ENCODE data around the gene JAZF1.

JAZF1 gene

DNA sequence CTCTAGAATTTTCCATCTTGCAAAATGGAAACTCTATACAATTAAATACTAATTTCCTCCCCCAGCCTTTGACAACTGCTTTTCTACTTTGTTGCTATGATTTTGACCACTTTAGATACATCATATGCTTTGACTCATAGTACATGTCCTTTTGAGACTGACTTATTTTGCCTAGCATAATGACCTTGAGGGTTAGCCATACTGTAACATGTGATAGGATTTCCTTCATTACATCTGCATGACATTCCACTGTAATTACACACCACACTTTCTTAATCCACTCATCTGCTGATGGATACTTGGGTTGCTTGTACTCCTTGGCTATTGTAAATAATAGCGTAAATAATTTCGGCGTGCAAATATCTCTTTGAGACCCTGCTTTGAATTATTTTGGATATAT is 127.7 kb downstream of the JAZF1 start:
- DNase-seq (ENCODE audit: low spot score in 2 of 2) (no peak), ATAC-seq (peak; percentile 47)
- Mint-ChIP-seq H3K27ac (no peak overlapping the region), H3K9me3 (no peaks in the 10 kb centered on the region), H3K36me3 (no peaks in the 10 kb centered on the region), H3K4me1 (peaks cover 13% of the 10 kb centered on the region), H3K4me3 (no peak overlapping the region)

DNA sequence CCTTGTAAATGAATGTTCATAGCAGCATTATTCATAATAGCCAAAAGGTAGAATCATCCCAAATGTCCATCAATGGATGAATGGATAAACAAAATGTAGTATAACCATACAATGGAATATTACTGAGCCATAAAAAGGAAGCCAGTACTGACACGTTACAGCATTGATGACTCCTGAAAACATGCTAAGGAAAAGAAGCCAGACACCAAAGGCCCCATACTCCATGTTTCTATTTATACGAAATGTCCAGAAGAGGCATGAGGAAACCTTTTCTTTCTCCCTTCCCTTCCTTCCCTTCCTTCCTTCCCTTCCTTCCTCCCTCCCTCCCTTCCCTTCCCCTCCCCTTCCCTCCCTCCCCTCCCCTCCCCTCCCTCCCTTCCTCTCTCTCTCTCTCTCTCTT is 131.9 kb downstream of the JAZF1 start:
- no peaks in the 10 kb centered on the region for H3K36me3 Mint-ChIP-seq
- H3K9me3 Mint-ChIP-seq = no peaks in the 10 kb centered on the region
- no peak overlapping the region for H3K4me3 Mint-ChIP-seq
- no peak overlapping the region for H3K27ac Mint-ChIP-seq
- DNase-seq (ENCODE audit: low spot score in 2 of 2) (no peak), ATAC-seq (no peak)
- no peaks in the 10 kb centered on the region for H3K4me1 Mint-ChIP-seq

DNA sequence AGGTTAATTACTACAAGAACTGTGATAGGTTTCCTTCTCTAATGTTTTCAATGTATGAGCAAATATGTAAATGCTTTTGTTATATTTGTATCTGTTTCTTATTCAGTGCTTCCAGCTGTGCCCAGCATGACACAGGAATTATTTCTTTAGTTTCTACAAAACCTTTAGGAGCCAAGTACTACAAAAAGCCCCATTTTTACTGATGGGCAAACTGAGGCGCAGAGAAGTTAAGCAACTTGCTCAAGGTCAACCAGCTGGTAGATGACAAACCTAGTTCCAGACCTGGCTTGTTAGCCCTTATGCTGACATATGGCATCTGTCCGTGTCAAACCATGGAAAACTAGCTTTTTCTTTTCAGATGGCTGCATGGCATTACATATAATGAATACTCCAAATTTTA is 134.6 kb downstream of the JAZF1 start:
- H3K4me1 Mint-ChIP-seq = peaks cover 21% of the 10 kb centered on the region
- peaks cover 4% of the 10 kb centered on the region for H3K9me3 Mint-ChIP-seq

DNA sequence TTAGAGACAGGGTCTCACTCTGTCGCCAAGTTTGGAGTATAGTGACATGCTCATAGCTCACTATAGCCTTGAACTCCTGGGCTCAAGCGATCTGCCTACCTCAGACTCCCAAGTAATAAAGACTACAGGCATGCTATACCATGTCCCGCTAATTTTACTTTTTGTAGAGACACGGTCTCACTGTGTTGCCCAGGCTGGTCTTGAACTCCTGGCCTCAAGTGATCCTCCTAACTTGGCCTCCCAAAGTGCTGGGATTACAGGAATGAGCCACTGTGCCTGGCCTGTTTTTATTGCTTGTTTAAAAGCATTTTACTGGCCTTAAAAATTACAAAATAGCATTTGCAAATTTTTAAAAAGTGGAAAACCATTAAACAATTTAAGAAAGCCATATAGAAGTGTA is 135.0 kb downstream of the JAZF1 start:
- no peak overlapping the region for H3K27ac Mint-ChIP-seq
- peaks cover 6% of the 10 kb centered on the region for H3K36me3 Mint-ChIP-seq
- ATAC-seq = no peak
- no peak overlapping the region for H3K4me3 Mint-ChIP-seq
- H3K9me3 Mint-ChIP-seq = peaks cover 4% of the 10 kb centered on the region
- no peak for DNase-seq (ENCODE audit: low spot score in 2 of 2)
- peaks cover 25% of the 10 kb centered on the region for H3K4me1 Mint-ChIP-seq

More for the DNA sequence above, 134.6 kb downstream of the JAZF1 start:
- no peak for ATAC-seq
- H3K36me3 Mint-ChIP-seq = peaks cover 6% of the 10 kb centered on the region
- H3K27ac Mint-ChIP-seq = no peak overlapping the region
- DNase-seq (ENCODE audit: low spot score in 2 of 2) = no peak
- H3K4me3 Mint-ChIP-seq = no peak overlapping the region

DNA sequence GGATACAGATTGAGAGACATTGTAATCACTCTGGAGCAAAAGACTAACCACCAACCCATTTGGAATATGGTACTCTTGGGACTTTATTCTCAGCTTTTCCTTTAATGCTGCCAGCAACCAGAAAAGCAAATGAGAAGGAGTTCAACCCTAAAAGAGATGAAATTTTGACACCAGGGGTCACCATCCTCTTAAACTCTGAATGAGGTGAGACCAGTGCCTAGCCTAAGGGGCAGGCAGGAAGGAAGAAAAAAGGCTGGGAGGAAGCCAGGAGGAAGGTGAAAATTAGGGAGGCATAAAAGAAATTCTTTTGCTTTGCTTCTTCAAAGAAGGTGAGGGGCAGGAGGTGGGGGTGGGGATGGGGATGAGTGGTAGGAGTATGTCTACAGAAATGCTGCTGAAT is 135.8 kb downstream of the JAZF1 start:
- H3K4me1 Mint-ChIP-seq = peaks cover 33% of the 10 kb centered on the region
- H3K36me3 Mint-ChIP-seq = peaks cover 6% of the 10 kb centered on the region
- no peak overlapping the region for H3K27ac Mint-ChIP-seq
- H3K9me3 Mint-ChIP-seq = peaks cover 4% of the 10 kb centered on the region
- H3K4me3 Mint-ChIP-seq = no peak overlapping the region
- DNase-seq (ENCODE audit: low spot score in 2 of 2) = no peak
- ATAC-seq = no peak

DNA sequence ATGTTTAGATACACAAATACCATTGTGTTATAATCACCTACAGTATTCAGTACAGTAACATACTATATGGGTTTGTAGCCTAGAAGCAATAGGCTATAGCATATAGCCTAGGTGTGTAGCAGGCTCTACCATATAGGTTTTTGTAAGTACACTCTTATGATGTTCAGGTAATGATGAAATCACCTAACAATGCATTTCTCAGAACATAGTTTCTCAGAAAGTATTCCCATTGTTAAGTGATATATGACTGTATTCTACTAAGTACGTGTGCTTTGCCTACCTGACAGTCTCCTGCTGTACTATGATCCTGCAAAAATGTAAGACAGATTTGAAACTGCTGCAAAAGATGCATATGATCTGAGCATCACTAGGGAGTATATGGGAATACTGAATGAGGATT is 137.9 kb downstream of the JAZF1 start:
- Mint-ChIP-seq H3K36me3 (peaks cover 6% of the 10 kb centered on the region), H3K4me3 (no peak overlapping the region), H3K27ac (no peak overlapping the region), H3K9me3 (peaks cover 4% of the 10 kb centered on the region), H3K4me1 (peaks cover 40% of the 10 kb centered on the region)
- no peak for DNase-seq (ENCODE audit: low spot score in 2 of 2)
- ATAC-seq = no peak

DNA sequence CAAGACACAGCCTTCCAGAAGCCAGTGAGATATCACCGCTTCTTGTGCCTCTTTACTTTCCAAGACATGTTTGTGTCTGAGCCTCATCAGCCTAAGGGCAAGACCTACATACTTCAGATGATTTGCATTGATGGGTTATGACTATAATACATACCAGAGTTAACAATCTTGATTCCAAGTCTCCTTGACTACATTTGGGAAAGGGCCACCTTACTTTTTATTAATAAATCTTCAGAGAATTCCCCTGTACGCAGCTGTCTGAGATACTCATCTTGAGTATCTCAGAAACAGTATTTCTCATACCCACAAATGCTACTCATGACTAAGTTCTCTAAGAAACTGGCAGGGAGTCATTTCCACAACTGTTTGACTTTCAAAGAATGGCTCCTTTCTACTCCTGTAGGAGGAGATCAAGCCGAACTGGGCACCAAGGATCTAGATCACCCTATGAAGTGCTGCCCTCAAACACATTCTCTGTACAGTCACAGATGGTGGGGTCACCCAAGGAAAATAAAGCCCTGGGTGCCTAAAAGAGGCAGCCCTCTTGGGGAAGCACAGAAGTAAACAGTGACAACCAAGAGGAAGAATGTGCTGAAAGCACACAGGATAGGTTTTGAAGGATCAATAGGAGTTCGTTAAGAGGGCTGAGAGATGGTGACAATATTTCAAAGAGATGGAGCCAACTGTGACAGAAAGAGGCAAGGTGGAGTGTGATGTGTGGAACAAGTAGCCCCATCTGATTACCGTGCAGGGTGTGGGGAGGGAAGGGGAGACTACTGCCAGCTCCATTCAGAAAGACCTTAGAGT is 138.9 kb downstream of the JAZF1 start:
- Mint-ChIP-seq H3K36me3 (peaks cover 13% of the 10 kb centered on the region), H3K27ac (peak overlapping the region; percentile 91), H3K4me1 (peaks cover 51% of the 10 kb centered on the region), H3K9me3 (peaks cover 4% of the 10 kb centered on the region), H3K4me3 (peak overlapping the region; percentile 58)
- DNase-seq (ENCODE audit: low spot score in 2 of 2) (peak in 1 of 2 donors; percentile 65), ATAC-seq (peak; percentile 87)

DNA sequence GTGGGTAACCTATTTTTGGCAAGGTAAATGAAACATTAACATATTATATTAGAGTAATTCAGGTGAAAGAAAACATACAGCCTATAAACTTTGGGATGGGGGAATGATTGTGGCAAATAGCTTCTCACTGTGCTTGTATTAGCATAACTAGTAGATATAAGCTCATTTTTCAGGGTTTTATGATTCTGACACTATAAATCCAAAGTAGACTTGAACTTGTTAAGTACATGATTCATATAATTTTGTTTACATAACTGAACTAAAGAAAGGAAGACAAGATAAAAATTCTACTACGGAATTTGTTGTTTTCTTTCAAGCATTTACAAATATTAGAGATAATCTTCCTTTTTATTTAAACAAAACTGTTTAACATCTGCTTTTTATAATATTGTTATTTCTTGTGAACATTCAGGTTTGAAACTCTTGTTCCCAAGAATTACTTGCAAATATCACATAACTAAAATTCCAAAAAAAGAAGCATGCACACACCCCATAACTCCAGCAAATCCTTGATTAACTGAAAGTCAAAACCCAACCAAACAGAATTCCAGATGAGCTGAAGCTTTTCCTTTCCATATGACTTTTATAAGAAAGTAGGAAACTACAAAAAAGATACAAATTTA is 142.3 kb downstream of the JAZF1 start:
- Mint-ChIP-seq H3K4me1 (peaks cover 69% of the 10 kb centered on the region), H3K4me3 (no peak overlapping the region), H3K27ac (peak overlapping the region; percentile 66), H3K9me3 (peaks cover 4% of the 10 kb centered on the region), H3K36me3 (peaks cover 13% of the 10 kb centered on the region)
- DNase-seq (ENCODE audit: low spot score in 2 of 2) = no peak
- ATAC-seq = no peak

DNA sequence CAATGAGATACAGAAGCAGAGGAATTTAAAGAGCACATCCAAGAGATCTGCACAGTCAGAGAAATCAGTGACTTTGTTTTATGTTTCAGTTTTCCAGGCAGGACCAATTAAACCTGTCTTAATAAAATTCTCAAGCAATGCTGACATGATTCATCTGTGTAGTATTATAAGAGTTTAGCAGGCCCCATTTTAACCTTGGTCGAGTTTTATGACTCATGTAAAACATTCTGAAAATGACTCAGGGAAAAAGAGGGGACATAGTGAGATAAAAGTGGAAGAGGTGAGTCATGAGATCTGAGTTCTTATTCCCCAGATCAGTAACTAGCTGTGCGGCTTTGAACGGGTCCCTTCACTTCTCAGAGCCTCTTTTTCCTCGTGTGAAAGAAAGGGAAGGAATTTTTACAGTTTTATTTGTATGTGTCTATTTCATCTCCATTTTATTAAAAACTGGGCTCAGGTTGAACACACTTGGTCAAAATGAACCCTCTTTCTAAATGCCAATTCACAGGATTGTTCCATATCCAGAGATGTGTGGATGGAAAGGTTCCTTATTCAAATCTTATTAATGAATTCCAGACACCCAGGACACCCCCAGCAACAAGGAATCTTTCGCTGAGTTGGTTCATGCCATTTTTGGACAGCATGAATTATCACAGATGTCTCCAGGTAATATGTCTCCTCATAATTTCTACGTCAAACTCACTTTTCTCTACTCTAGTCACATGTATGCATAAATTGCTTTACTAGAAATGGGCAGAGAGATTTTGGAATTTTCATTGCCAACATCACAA is 143.2 kb downstream of the JAZF1 start:
- H3K27ac Mint-ChIP-seq = peak overlapping the region; percentile 66
- peaks cover 13% of the 10 kb centered on the region for H3K36me3 Mint-ChIP-seq
- peak overlapping the region; percentile 47 for H3K4me3 Mint-ChIP-seq
- peaks cover 71% of the 10 kb centered on the region for H3K4me1 Mint-ChIP-seq
- peaks cover 4% of the 10 kb centered on the region for H3K9me3 Mint-ChIP-seq
- DNase-seq (ENCODE audit: low spot score in 2 of 2) (no peak), ATAC-seq (peak; percentile 92)

DNA sequence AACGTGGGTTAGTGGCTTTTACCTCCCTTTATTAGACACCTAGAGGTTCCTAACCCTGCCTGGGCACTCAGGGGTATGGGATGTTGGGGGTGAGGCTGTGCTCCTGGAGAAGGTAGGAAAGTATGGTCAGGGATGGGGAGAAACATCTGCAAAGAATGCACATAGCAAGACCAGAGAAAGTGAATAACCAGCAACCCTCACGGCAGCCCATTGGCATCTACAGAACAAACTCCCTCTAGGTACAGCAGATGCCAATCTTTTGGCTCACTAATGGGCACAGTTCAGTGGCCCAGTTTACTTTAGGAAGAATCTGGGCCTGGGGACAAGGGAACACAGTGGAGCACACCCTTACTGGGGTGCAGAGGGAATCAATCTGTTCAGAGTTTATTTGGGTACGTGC is 143.9 kb downstream of the JAZF1 start:
- Mint-ChIP-seq H3K4me3 (peak overlapping the region; percentile 47), H3K9me3 (no peaks in the 10 kb centered on the region), H3K27ac (peak overlapping the region; percentile 66), H3K36me3 (peaks cover 8% of the 10 kb centered on the region), H3K4me1 (peaks cover 64% of the 10 kb centered on the region)
- no peak for DNase-seq (ENCODE audit: low spot score in 2 of 2)
- no peak for ATAC-seq

DNA sequence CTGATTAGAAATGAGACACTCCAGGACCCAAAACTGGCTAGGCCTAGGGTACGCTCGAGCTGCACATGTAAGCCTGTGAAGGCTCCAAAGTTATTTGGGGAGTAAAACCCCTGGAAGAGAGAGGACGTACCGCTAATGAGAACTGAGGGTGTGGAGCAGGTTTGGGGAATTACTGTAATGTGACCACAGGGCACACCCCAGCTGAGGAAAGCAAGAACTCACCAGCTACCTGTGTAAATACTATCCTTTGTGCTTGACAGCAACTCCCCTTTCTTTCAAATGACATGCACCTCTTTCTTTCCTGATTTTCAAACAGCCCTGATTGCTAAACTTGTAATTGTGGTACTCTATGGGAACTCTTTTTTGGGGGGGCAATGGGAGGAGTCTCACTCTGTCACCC is 147.2 kb downstream of the JAZF1 start:
- Mint-ChIP-seq H3K27ac (peak overlapping the region; percentile 9), H3K4me3 (no peak overlapping the region), H3K9me3 (no peaks in the 10 kb centered on the region), H3K36me3 (peaks cover 6% of the 10 kb centered on the region), H3K4me1 (peaks cover 59% of the 10 kb centered on the region)
- DNase-seq (ENCODE audit: low spot score in 2 of 2) = no peak
- ATAC-seq = no peak

DNA sequence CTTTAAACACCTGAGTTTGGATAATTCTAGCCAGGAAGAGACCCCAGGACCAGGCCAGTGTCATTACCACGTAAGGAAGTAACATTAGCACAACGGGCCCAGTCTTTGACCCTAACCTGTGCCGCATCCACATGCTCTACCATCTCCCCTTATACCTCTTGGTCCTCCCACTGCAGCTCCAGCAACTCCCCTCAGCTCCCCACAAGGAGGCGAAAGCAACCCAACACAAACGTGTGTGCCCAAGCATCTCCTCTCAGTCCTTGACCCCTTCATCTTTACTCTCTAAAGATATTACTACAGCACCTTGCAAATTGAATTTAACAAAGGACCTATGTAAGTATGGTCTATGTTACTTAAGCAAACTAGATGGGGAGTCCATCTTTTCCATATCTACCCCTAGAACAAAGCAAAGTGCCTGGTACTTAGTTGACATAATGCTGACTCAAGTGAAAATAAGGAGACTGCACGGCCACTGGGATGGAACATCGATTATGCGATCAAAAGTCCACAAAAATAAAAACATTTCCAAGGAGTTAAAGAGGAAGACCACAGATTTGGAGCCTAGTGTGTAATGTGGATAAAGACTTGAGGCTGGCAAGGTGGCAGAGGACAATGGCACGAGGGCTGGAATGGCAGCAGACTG is 147.7 kb downstream of the JAZF1 start:
- H3K9me3 Mint-ChIP-seq = no peaks in the 10 kb centered on the region
- ATAC-seq (no peak), DNase-seq (ENCODE audit: low spot score in 2 of 2) (no peak)
- H3K36me3 Mint-ChIP-seq = peaks cover 6% of the 10 kb centered on the region
- peaks cover 54% of the 10 kb centered on the region for H3K4me1 Mint-ChIP-seq
- H3K27ac Mint-ChIP-seq = peak overlapping the region; percentile 9
- H3K4me3 Mint-ChIP-seq = no peak overlapping the region

DNA sequence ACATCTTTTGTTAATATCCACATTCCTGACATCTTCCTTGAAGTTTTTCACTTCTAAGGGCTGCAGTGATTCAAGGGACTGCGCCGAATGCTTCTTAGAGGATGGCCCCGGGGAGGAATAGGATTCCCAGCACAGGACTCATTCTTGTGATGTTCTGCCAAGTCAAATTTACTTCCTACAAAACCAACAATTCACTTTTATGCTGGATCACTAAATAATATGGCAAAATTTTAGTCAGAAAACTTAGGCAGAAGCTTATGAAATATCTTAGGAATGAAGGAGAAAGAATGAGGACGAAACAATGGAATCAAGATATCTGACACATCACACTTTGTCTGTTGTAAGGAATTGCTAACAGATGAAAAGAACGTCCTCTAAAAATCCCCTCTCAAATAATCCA is 151.5 kb downstream of the JAZF1 start:
- no peak for ATAC-seq
- Mint-ChIP-seq H3K36me3 (no peaks in the 10 kb centered on the region), H3K27ac (no peak overlapping the region), H3K9me3 (no peaks in the 10 kb centered on the region), H3K4me3 (no peak overlapping the region), H3K4me1 (peaks cover 51% of the 10 kb centered on the region)
- DNase-seq (ENCODE audit: low spot score in 2 of 2) = no peak

DNA sequence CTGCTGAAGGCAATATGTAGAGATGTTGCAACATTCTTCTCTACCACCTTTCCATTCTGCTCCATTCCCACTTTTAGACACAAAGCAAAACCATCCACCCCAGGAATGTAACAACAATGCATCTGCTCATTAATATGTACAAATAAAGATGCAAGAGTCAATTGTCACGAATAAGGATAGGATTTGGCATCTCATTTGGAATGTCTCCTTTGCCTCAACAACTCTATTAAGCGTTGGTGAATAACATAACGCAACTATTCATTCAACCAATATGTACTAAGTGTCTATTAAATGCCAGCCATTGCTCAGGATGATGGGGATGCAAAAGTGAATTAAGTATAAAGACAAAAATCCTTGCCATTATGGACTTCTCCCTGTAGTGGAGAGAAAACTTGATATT is 152.1 kb downstream of the JAZF1 start:
- ATAC-seq (no peak), DNase-seq (ENCODE audit: low spot score in 2 of 2) (no peak)
- Mint-ChIP-seq H3K27ac (no peak overlapping the region), H3K4me1 (peaks cover 47% of the 10 kb centered on the region), H3K36me3 (no peaks in the 10 kb centered on the region), H3K9me3 (no peaks in the 10 kb centered on the region), H3K4me3 (no peak overlapping the region)

DNA sequence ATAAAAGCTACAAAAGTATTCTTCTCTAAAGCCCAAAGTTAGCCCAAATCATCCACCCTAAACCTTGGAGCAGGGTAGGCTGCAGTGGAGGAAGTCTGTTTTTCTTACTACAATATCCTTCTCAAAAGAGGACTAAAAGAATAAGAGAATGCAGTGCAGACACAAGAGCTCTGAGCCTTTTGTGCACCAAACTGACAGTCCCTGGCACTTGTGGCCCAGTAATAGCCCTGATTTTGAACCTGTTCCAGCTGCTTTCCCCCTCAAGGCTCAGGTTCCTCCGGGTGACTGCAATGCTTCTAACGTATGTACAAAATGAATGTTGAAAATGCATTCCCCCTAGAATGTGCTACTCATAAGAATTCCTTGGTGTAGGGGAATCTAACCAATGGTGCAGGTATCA is 154.4 kb downstream of the JAZF1 start:
- no peak overlapping the region for H3K27ac Mint-ChIP-seq
- no peak for ATAC-seq
- DNase-seq (ENCODE audit: low spot score in 2 of 2) = no peak
- no peaks in the 10 kb centered on the region for H3K9me3 Mint-ChIP-seq
- no peak overlapping the region for H3K4me3 Mint-ChIP-seq
- peaks cover 3% of the 10 kb centered on the region for H3K36me3 Mint-ChIP-seq
- H3K4me1 Mint-ChIP-seq = peaks cover 40% of the 10 kb centered on the region
